AG04449 (cell line): ENCODE measurements around the gene ABO.

Experiments
- CTCF ChIA-PET: fragments of 350-600 bp; formaldehyde crosslinking; extraction: SDS; loops from one replicate; lab custom pipeline; 2021; ENCODE audit warnings: antibody characterized with exemption; lab: Yijun Ruan, JAX
- POLR2A ChIA-PET: fragments of 400-600, 350-600 bp; formaldehyde crosslinking; extraction: SDS; loops from one replicate; lab custom pipeline; 2020; ENCODE audit warnings: antibody characterized with exemption, inconsistent platforms; lab: Yijun Ruan, JAX
- DNase-seq: peaks from one replicate; pipeline ENCODE4 v3.0.0-alpha.2; 2010; ENCODE audit warnings: low read depth, low spot score
- H3K4me3 ChIP-seq: 2 replicates; pipeline ENCODE4 v1.5.1; 2011; ENCODE audit warnings: low read depth, mild to moderate bottlenecking, control low read depth, low read length
- TF ChIP-seq, protein P1 (sequence below): IDR thresholded peaks from one replicate; pipeline ENCODE4 v1.5.1; 2011; ENCODE audit warnings: mild to moderate bottlenecking, moderate library complexity, low read length, control low read depth, inconsistent platforms; ENCODE audit not compliant: insufficient read depth; ENCODE audit errors: missing control alignments

ABO gene

DNA sequence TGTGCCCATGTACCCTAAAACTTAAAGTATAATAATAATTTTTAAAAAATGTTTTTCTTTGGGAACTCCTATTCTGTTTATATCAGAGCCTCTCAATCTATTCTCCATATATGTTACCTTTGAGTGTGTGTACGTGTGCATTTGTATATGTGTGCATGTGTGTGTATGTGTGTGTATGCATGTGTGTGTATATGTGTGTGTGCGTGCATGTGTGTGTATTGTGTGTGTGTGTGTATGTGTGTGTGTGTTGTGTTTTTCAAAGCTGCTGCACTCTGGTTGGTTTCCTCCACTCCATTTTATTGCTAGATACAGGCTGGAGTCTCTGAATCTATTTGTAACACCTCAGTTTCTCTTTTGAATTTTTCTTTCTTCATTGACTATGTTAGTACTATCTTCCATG, 41.0 kb upstream of the ABO start:
- ChIA-PET CTCF (no interaction called here), POLR2A (no interaction called here)
- no peak overlapping the region for H3K4me3 ChIP-seq
- no peak for DNase-seq
- TF ChIP-seq, protein P1, sequence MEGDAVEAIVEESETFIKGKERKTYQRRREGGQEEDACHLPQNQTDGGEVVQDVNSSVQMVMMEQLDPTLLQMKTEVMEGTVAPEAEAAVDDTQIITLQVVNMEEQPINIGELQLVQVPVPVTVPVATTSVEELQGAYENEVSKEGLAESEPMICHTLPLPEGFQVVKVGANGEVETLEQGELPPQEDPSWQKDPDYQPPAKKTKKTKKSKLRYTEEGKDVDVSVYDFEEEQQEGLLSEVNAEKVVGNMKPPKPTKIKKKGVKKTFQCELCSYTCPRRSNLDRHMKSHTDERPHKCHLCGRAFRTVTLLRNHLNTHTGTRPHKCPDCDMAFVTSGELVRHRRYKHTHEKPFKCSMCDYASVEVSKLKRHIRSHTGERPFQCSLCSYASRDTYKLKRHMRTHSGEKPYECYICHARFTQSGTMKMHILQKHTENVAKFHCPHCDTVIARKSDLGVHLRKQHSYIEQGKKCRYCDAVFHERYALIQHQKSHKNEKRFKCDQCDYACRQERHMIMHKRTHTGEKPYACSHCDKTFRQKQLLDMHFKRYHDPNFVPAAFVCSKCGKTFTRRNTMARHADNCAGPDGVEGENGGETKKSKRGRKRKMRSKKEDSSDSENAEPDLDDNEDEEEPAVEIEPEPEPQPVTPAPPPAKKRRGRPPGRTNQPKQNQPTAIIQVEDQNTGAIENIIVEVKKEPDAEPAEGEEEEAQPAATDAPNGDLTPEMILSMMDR, result no peak

DNA sequence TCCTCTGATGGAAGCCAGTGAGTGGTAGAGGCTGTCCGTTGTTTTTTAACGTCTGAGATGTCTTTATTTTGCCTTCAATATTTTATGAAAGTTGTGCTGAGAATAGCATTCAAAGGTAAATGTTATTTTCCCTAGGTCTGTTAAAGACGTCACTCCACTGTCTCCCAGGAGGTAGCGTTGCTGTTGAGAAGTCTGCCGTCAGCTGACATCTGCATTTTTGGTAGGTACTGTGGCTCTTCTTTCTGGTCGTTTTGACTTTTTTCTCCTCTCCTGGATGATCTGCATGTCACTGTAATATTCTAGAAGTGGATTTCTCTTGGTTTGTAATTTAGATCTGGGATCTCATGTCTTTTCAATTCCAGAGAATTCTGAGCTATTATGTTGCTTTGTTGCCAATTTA, 34.6 kb upstream of the ABO start:
- no peak overlapping the region for H3K4me3 ChIP-seq
- no peak for DNase-seq
- ChIA-PET POLR2A (no interaction called here), CTCF (no interaction called here)
- TF ChIP-seq, protein P1, result no peak

DNA sequence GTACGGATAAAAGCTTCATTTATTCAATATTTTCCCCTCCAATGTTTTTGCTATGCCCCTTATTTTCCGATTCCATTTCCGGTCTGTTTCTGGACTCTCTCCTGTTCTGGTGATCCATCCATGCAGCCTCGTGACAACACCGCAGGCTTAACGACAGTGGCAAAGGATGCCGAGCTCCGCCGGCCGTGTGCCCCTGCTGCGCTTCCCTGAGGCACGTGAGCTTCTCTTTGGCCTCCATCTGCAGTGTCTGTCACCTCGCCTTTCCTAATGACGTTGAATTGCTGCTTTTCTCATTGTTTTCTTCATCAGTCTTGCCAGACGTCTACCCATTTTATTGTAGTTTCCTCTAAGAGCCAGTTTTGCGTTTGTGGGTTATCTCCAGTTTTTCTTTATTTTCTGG, 32.3 kb upstream of the ABO start:
- CTCF ChIA-PET, result interaction anchor here (0.7 to 1.4 kb wide), 2 partner anchors 59 to 115 kb away, joined by 3 to 4 read pairs; no protein-coding TSS in a partner anchor

DNA sequence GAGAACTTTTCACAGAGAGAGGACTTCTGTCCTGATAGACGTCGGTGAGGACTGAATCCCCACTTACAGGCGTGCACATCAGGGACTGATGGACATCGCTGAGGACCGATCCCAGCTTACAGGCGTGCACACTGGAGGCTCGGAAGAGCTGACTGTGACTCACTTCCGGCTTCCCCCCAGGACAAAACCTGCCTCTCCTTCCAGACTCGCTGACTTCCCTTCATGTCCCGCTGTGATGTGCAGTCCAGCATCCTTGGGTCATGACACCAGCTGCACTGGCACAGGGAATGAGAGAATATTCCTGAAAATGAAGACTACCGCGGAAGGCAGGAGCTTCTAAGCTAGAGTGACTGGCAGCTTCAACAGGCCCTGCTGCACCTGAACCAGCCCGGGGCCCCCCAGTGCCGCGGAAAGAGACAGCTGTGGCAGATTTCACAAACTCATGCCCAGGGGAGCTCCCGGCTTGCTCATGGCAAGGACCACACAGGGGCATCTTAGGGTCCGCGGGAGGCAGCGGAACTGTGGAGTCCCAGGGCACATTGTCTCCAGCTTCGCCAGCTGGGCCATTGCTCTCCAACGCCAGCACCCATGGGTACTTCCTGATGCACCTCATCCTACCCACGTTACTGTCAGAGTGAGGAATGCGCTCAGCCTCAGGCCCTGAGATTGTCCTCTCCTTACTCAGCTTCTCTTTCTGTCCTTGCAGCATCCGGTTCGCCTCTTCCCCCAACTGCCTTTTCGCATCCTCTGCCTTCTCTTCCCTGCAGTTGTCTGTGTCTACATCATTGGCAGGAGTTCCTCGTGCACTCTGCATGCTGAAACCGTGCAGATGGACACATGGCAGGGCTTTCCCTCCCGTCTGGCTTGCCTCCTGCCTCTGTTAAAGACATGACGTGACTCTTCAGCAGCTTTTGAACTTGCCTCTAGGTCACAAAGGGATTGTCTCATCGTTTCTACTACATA, 31.5 kb upstream of the ABO start:
- ChIA-PET CTCF (interaction anchor here (0.7 to 1.4 kb wide), 2 partner anchors 59 to 114 kb away, joined by 3 to 4 read pairs; no protein-coding TSS in a partner anchor), POLR2A (no interaction called here)
- DNase-seq, result no peak
- H3K4me3 ChIP-seq, result no peak overlapping the region
- TF ChIP-seq, protein P1, result no peak

More for the DNA sequence above, 32.3 kb upstream of the ABO start:
- H3K4me3 ChIP-seq, result no peak overlapping the region
- TF ChIP-seq, protein P1, result no peak
- POLR2A ChIA-PET, result no interaction called here
- DNase-seq, result no peak

DNA sequence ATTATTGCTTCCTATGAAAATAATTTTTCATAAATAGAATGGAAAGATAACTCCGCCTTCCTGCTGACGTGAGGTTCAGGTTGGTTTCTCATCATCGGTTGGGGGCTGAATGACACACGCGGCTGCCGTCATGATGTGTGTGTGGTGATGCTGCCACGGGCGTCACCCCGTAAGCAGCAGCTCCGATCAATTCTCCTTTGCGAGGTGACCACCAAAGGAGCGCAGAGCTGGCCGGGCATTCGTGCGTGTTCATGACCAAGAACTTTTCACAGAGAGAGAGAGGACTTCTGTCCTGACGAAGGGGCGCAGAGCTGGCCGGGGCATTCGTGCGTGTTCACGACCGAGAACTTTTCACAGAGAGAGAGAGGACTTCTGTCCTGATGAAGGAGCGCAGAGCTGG, 30.7 kb upstream of the ABO start:
- POLR2A ChIA-PET, result no interaction called here
- CTCF ChIA-PET, result no interaction called here
- DNase-seq, result no peak
- TF ChIP-seq, protein P1, result no peak
- H3K4me3 ChIP-seq, result no peak overlapping the region

DNA sequence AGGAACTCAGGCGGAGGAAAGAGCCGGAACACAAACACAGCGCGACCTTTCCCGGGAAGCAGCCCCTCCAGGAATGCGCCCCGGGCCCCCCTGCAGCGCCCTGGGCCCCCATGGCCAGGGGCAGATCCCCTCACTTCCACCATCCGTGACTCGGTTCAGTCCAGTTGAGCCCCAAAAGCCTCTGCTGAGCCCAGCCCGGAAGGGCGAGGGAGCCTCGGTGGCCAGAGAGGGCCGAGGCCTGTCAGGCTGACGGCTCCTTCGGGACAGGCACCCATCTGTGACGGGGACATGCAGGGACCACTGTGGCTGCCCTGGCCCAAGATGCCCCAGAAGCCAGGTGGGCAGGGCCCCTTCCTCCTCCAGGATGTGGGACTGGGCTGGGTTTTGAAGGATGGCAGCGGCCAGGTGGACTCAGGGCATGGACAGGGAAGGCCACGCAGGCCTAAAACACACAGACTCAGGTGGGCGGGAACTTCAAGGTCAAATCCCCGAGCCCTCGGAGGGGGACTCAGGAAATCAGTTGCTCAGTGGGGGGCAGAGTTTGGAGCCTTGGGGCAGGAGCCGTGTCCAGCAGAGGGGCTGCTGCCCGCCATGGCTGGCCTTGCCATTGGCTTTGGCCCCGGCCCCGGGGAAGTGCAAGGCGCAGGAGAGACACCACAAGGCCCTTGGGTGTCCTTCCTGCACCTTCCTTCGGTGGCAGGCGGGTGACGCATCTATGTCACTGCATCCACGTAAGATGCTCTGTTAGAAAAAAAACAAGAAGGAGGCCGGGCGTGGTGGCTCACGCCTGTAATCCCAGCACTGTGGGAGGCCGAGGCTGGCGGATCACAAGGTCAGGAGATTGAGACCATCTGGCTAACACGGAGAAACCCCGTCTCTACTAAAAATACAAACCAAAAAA, 29.7 kb upstream of the ABO start:
- DNase-seq, result no peak
- no peak overlapping the region for H3K4me3 ChIP-seq
- TF ChIP-seq, protein P1, result no peak
- CTCF ChIA-PET, result no interaction called here
- POLR2A ChIA-PET, result no interaction called here
